HEK293T (cell line): Measurements from ENCODE around the gene CACNA1E.

Source experiments
- ARNT ChIP-seq: fragments of 450-650 bp; IDR thresholded peaks from 2 replicates; pipeline ENCODE4 v1.6.1; 2017; ENCODE audit warnings: mild to moderate bottlenecking
- BHLHE40 ChIP-seq: fragments of 450-650 bp; IDR thresholded peaks from 2 replicates; pipeline ENCODE4 v1.6.1; 2016; ENCODE audit warnings: mild to moderate bottlenecking, moderate library complexity, borderline replicate concordance
- FOXA1 ChIP-seq: fragments of 450-650 bp; IDR thresholded peaks from 2 replicates; pipeline ENCODE4 v1.6.1; 2016; ENCODE audit warnings: mild to moderate bottlenecking
- FOXK2 ChIP-seq: fragments of 450-650 bp; IDR thresholded peaks from 2 replicates; pipeline ENCODE4 v1.6.1; 2016; ENCODE audit warnings: mild to moderate bottlenecking
- FOXM1 ChIP-seq: fragments of 450-650 bp; IDR thresholded peaks from 2 replicates; pipeline ENCODE4 v1.6.1; 2017; ENCODE audit warnings: mild to moderate bottlenecking, borderline replicate concordance
- HDGF ChIP-seq: fragments of 450-650 bp; IDR thresholded peaks from 2 replicates; pipeline ENCODE4 v1.6.1; 2017; ENCODE audit warnings: antibody characterized with exemption, borderline replicate concordance
- L3MBTL2 ChIP-seq: fragments of 450-650 bp; conservative IDR thresholded peaks from 2 replicates; pipeline ENCODE4 v1.6.1; 2016; ENCODE audit warnings: mild to moderate bottlenecking
- LEF1 ChIP-seq: fragments of 450-650 bp; IDR thresholded peaks from 2 replicates; pipeline ENCODE4 v1.6.1; 2017; ENCODE audit warnings: mild to moderate bottlenecking, borderline replicate concordance
- SP1 ChIP-seq: fragments of 450-650 bp; IDR thresholded peaks from 2 replicates; pipeline ENCODE4 v1.6.1; 2017
- SUZ12 ChIP-seq: fragments of 450-650 bp; IDR thresholded peaks from 2 replicates; pipeline ENCODE4 v1.6.1; 2016; ENCODE audit warnings: mild to moderate bottlenecking
- TARDBP ChIP-seq: fragments of 450-650 bp; IDR thresholded peaks from 2 replicates; pipeline ENCODE4 v1.6.1; 2016
- ZNF384 ChIP-seq: fragments of 450-650 bp; IDR thresholded peaks from 2 replicates; pipeline ENCODE4 v1.6.1; 2016
- TF ChIP-seq, protein P1 (sequence below): fragments of 450-650 bp; IDR thresholded peaks from 2 replicates; pipeline ENCODE4 v1.6.1; 2016

DNA sequence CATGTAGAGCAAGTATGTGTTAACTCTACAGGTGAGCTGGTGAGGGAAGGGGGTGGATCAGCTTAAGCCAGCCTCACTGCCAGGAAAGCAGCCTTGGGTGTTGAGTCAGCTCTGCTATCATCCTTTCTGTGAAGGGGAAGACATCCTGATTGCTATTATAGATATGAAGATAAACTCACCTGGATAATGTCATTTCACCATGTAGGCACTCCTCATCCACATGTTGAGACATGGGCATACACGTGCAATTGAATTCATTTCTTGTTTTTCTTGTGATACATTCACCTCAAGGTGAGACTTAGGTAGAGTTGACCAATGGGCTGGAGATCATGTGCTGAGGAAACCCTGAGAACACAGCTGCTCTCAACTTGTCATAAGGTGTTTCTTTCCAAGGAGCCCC, 136.9 kb downstream of the CACNA1E start:
- TF ChIP-seq FOXA1 (no peak), SP1 (no peak), ARNT (no peak), FOXK2 (no peak), TARDBP (no peak), L3MBTL2 (no peak), HDGF (no peak), BHLHE40 (no peak), LEF1 (no peak), ZNF384 (no peak), FOXM1 (no peak), SUZ12 (no peak)
- TF ChIP-seq, protein P1, sequence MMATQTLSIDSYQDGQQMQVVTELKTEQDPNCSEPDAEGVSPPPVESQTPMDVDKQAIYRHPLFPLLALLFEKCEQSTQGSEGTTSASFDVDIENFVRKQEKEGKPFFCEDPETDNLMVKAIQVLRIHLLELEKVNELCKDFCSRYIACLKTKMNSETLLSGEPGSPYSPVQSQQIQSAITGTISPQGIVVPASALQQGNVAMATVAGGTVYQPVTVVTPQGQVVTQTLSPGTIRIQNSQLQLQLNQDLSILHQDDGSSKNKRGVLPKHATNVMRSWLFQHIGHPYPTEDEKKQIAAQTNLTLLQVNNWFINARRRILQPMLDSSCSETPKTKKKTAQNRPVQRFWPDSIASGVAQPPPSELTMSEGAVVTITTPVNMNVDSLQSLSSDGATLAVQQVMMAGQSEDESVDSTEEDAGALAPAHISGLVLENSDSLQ, result no peak
